Activated B cell treated with CpG ODN at 0.5 μM for 24 hours (primary cell): Measurements from ENCODE around the gene MXD3. TPM values are rescaled to one million over a fixed set of nuclear protein-coding genes. Genes with fewer than 3 reads are reported as not detected.

Experiments
- ATAC-seq: fragments of 200-7000 bp; cut with Tn5 transposase; one replicate; pipeline ENCODE4 v1.10.0; 2021; ENCODE audit warnings: low read depth, mild to moderate bottlenecking, moderate library complexity
- CTCF ChIA-PET: fragments of 350-600 bp; sonication (Branson Sonifier 250); formaldehyde crosslinking; loops from one replicate; lab custom pipeline; 2021; ENCODE audit warnings: antibody characterized with exemption; lab: Charles Lee
- POLR2A ChIA-PET: fragments of 350-600 bp; sonication (Branson Sonifier 250); formaldehyde crosslinking; loops from one replicate; lab custom pipeline; 2021; ENCODE audit warnings: antibody characterized with exemption; lab: Charles Lee
- DNase-seq: peaks from one replicate; pipeline ENCODE4 v3.0.0; 2022
- H3K27ac Mint-ChIP-seq: one replicate; pipeline ENCODE4 v1.8.0; 2020; ENCODE audit warnings: mixed read lengths
- H3K27me3 Mint-ChIP-seq: one replicate; pipeline ENCODE4 v1.8.0; 2021; ENCODE audit warnings: mixed read lengths
- H3K36me3 Mint-ChIP-seq: one replicate; pipeline ENCODE4 v1.8.0; 2021; ENCODE audit warnings: low read depth, mixed read lengths
- H3K4me1 Mint-ChIP-seq: one replicate; pipeline ENCODE4 v1.8.0; 2021; ENCODE audit warnings: mixed read lengths
- H3K4me3 Mint-ChIP-seq: one replicate; pipeline ENCODE4 v1.8.0; 2020; ENCODE audit warnings: mild to moderate bottlenecking, mixed read lengths
- H3K9me3 Mint-ChIP-seq: one replicate; pipeline ENCODE4 v1.8.0; 2020; ENCODE audit warnings: mixed read lengths
- CTCF ChIP-seq: fragments of 200-600 bp; IDR thresholded peaks from one replicate; pipeline ENCODE4 v1.8.0; 2022; ENCODE audit warnings: antibody characterized with exemption, mild to moderate bottlenecking
- intact Hi-C: fragments of 100-400 bp; cut with micrococcal nuclease; formaldehyde crosslinking; loops from one replicate; pipeline ENCODE4 v1.15.1; 2024
- total RNA-seq: library from RNA; stranded (reverse); gene quantifications from 2 replicates; pipeline ENCODE4 v1.2.3, GENCODE V29; 2022

Gene MXD3
- total RNA-seq, 1 donor from 2014 or later: 9.1 TPM

- intact Hi-C loops: loop anchor here (5.0 kb wide), 1 partner anchor 838 kb away; the partner anchor contains the start of gene NHP2
Measured at GRCh38 chr5:177314376-177315342, 3.0 kb upstream of the MXD3 start.

GRCh38 chr5:177313561-177314259 is 2.0 kb upstream of the MXD3 start:
- Mint-ChIP-seq H3K4me1 (peaks cover 43% of the 10 kb centered on the region), H3K9me3 (no peaks in the 10 kb centered on the region), H3K4me3 (no peak overlapping the region), H3K36me3 (no peaks in the 10 kb centered on the region), H3K27ac (no peak overlapping the region), H3K27me3 (no peaks in the 10 kb centered on the region)
- no peak for DNase-seq
- ATAC-seq: no peak
- no peak for TF ChIP-seq CTCF
- intact Hi-C loops: loop anchor here (2.0 to 5.0 kb wide), 2 partner anchors 43 to 839 kb away; partner anchors contain the start of genes NHP2 and RGS14
- CTCF ChIA-PET: no interaction called here
- POLR2A ChIA-PET: interaction anchor here (1.6 kb wide), 1 partner anchor 17 kb away, joined by 3 read pairs; no protein-coding TSS in a partner anchor

More at GRCh38 chr5:177314376-177315342, 3.0 kb upstream of the MXD3 start:
- DNase-seq: no peak
- Mint-ChIP-seq H3K27ac (no peak overlapping the region), H3K9me3 (no peaks in the 10 kb centered on the region), H3K4me3 (no peak overlapping the region), H3K4me1 (peaks cover 34% of the 10 kb centered on the region), H3K36me3 (no peaks in the 10 kb centered on the region), H3K27me3 (no peaks in the 10 kb centered on the region)
- TF ChIP-seq CTCF: no peak
- ChIA-PET CTCF (interaction anchor here (0.6 kb wide), 1 partner anchor 9 kb away, joined by 3 read pairs; no protein-coding TSS in a partner anchor), POLR2A (no interaction called here)
- ATAC-seq: no peak

GRCh38 chr5:177312649-177313181 is 1.0 kb upstream of the MXD3 start:
- intact Hi-C loops: loop anchor here (1.0 to 5.0 kb wide), 5 partner anchors 9 to 840 kb away; partner anchors contain the start of genes GRK6, LMAN2, NHP2 and PRELID1
- H3K27me3 Mint-ChIP-seq: no peaks in the 10 kb centered on the region
- POLR2A ChIA-PET: interaction anchor here (0.5 to 1.6 kb wide), 6 partner anchors 11 to 750 kb away, joined by 3 to 12 read pairs (median 4); partner anchors contain the start of gene LMAN2
- peaks cover 36% of the 10 kb centered on the region for H3K4me1 Mint-ChIP-seq
- DNase-seq: no peak
- H3K9me3 Mint-ChIP-seq: no peaks in the 10 kb centered on the region
- H3K4me3 Mint-ChIP-seq: peak overlapping the region; percentile 77
- no peak for ATAC-seq
- CTCF ChIA-PET: no interaction called here
- H3K36me3 Mint-ChIP-seq: no peaks in the 10 kb centered on the region
- H3K27ac Mint-ChIP-seq: no peak overlapping the region
- no peak for TF ChIP-seq CTCF

- ChIA-PET POLR2A (no interaction called here), CTCF (interaction anchor here (1.7 kb wide), 1 partner anchor 144 kb away, joined by 7 read pairs; no protein-coding TSS in a partner anchor)
- Mint-ChIP-seq H3K27me3 (no peaks in the 10 kb centered on the region), H3K4me3 (peak overlapping the region; percentile 77), H3K4me1 (peaks cover 41% of the 10 kb centered on the region), H3K9me3 (no peaks in the 10 kb centered on the region), H3K36me3 (peaks cover 9% of the 10 kb centered on the region), H3K27ac (no peak overlapping the region)
- no peak for TF ChIP-seq CTCF
- DNase-seq: no peak
- intact Hi-C loops: loop anchor here (1.0 to 5.0 kb wide), 4 partner anchors 91 to 841 kb away; partner anchors contain the start of genes NHP2 and PDLIM7
- ATAC-seq: no peak
Measured at GRCh38 chr5:177311392-177311722, 341 bp downstream of the MXD3 start.
